ENCODE measurements around the gene UBE3C. TPM values are rescaled to one million over a fixed set of nuclear protein-coding genes. Genes with fewer than 3 reads are reported as not detected.

UBE3C gene
- total and polyA plus RNA-seq, 8 donors = 13.5 to 162 (median 64.8) TPM

- peak in 1 of 2 donors; percentile 50 for DNase-seq
- Histone ChIP-seq H3K9me3 (no peaks in the 10 kb centered on the region), H3K27me3 (no peaks in the 10 kb centered on the region), H3K36me3 (peaks cover 39 to 99% (median 95%) of the 10 kb centered on the region in 4 donors), H3K4me3 (no peak overlapping the region), H3K27ac (no peak overlapping the region), H3K4me1 (no peaks in the 10 kb centered on the region)
- no peak for TF ChIP-seq CTCF (IDR thresholded peaks at IDR 0.05)
- no peak for TF ChIP-seq EP300 (IDR thresholded peaks at IDR 0.05)
- no peak for TF ChIP-seq POLR2AphosphoS5 (IDR thresholded peaks at IDR 0.05)
- no peak for TF ChIP-seq POLR2A (IDR thresholded peaks at IDR 0.05)
- intact Hi-C loops (cut with DNase I; ENCODE audit: low total_unique reads) = no loop called here
- WGBS, 5 donors = 71 to 78% (median 74%) methylated on average over 8 of the region's 8 CpGs
Observed at GRCh38 chr7:157228864-157229422, 90.2 kb downstream of the UBE3C start.

DNA sequence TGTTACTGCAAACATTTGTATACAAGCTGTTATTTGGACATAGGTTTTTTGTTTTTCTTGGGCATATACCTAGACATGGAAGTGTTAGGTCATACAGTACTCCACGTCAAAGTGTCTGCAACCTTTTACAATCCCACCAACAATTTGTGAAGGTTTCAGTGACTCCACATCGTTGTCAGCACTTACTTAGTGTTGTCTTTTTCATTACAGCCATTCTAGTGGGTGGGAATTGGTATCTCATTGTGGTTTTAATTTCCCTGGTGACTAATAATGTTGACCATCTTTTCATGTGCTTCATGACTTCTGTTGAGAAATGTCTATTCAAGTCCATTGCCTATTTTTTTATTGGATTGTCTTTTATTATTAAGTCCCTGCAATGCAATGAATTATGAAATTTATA, 95.0 kb downstream of the UBE3C start:
- no peaks in the 10 kb centered on the region for H3K27me3 ChIP-seq
- intact Hi-C loops (cut with DNase I; ENCODE audit: low total_unique reads) = no loop called here
- 66 to 90% (median 79%) methylated on average over 2 of the region's 2 CpGs for whole genome bisulfite sequencing, 5 donors

DNA sequence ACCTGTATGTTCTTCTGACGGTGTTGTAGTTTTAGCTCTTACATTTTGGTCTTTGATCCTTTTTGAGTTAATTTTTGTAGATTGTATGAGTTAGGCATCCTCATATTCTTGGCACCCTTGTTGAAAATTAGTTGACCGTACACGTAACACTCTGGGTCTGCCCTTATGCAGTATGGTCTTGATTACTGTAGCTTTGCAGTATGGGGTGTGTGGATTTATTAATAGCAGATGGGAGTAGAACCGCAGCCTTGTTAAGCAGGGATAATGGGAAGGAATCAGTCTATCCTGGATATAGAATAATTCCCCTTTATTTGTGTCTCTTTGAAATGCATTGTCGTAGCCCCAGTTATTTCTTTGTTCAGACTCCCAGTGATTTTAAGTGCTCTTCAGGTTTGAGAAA, 95.5 kb downstream of the UBE3C start:
- DNase-seq = no peak
- no peak overlapping the region for H3K27ac ChIP-seq
- 57 to 96% (median 83%) methylated on average over 5 of the region's 5 CpGs for WGBS, 5 donors
- H3K4me3 ChIP-seq = no peak overlapping the region
- no peaks in the 10 kb centered on the region for H3K27me3 ChIP-seq
- intact Hi-C loops (cut with DNase I; ENCODE audit: low total_unique reads) = no loop called here
- TF ChIP-seq EP300 (IDR thresholded peaks at IDR 0.05) (no peak), POLR2AphosphoS5 (IDR thresholded peaks at IDR 0.05) (no peak)
- peaks cover 18 to 99% (median 84%) of the 10 kb centered on the region in 4 donors for H3K36me3 ChIP-seq
- no peaks in the 10 kb centered on the region for H3K9me3 ChIP-seq
- H3K4me1 ChIP-seq = no peaks in the 10 kb centered on the region

More for the DNA sequence above, 95.0 kb downstream of the UBE3C start:
- Histone ChIP-seq H3K4me1 (no peaks in the 10 kb centered on the region), H3K36me3 (peaks cover 21 to 99% (median 84%) of the 10 kb centered on the region in 4 donors), H3K4me3 (no peak overlapping the region), H3K9me3 (no peaks in the 10 kb centered on the region), H3K27ac (no peak overlapping the region)
- TF ChIP-seq POLR2AphosphoS5 (IDR thresholded peaks at IDR 0.05) = no peak
- no peak for TF ChIP-seq CTCF (IDR thresholded peaks at IDR 0.05)
- no peak for TF ChIP-seq EP300 (IDR thresholded peaks at IDR 0.05)
- no peak for TF ChIP-seq POLR2A (IDR thresholded peaks at IDR 0.05)
- no peak for DNase-seq

GRCh38 chr7:157235357-157236333, 96.9 kb downstream of the UBE3C start:
- no peak overlapping the region for H3K4me3 ChIP-seq
- DNase-seq = no peak
- no peaks in the 10 kb centered on the region for H3K9me3 ChIP-seq
- TF ChIP-seq EP300 (IDR thresholded peaks at IDR 0.05) = no peak
- no peak for TF ChIP-seq CTCF (IDR thresholded peaks at IDR 0.05)
- no peak for TF ChIP-seq POLR2A (IDR thresholded peaks at IDR 0.05)
- no peak for TF ChIP-seq POLR2AphosphoS5 (IDR thresholded peaks at IDR 0.05)
- no peak overlapping the region for H3K27ac ChIP-seq
- 68 to 77% (median 69%) methylated on average over 2 of the region's 2 CpGs for WGBS, 5 donors
- H3K27me3 ChIP-seq = no peaks in the 10 kb centered on the region
- intact Hi-C loops (cut with DNase I; ENCODE audit: low total_unique reads) = no loop called here
- no peaks in the 10 kb centered on the region for H3K4me1 ChIP-seq
- peaks cover 14 to 91% (median 77%) of the 10 kb centered on the region in 4 donors for H3K36me3 ChIP-seq
